ENCODE measurements around the gene RSPO4.

Gene RSPO4

GRCh38 chr20:967796-968742 is 34.0 kb downstream of the RSPO4 start:
- DNase-seq: peak; percentile 44 to 46
- TF ChIP-seq POLR2A (IDR thresholded peaks at IDR 0.05; ENCODE audit: low read length) (no peak), GATA1 (IDR thresholded peaks at IDR 0.05; ENCODE audit: low read depth, low read length) (no peak)

- TF ChIP-seq GATA1 (IDR thresholded peaks at IDR 0.05; ENCODE audit: low read depth, low read length): no peak
- TF ChIP-seq POLR2A (IDR thresholded peaks at IDR 0.05; ENCODE audit: low read length): no peak
- no peak for DNase-seq
These were observed 36.2 kb downstream of the RSPO4 start for GRCh38 chr20:965956-966355.

DNA sequence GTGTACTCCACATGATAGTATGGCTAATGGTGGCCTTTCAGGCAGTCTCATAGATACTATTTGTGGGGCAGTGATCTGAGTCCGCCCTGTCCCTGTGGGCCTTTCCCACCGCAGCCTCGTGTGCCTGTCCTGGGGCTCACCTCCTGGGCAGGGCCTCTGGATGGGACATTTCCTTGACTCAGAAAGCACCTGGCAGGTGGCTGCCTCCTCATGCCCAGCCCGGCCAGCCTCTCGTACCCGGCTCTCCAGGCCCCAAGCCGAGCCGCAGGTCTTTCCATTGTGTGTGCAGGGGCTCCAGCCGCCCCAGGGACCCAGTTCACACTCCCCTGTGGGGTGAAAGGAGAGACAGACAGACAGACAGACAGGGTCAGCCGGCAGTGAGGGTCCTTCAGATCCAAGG is 38.3 kb downstream of the RSPO4 start:
- no peak for DNase-seq
- TF ChIP-seq POLR2A (IDR thresholded peaks at IDR 0.05; ENCODE audit: low read length) (no peak), GATA1 (IDR thresholded peaks at IDR 0.05; ENCODE audit: low read depth, low read length) (no peak)

GRCh38 chr20:962683-963082 is 39.4 kb downstream of the RSPO4 start:
- TF ChIP-seq POLR2A (IDR thresholded peaks at IDR 0.05; ENCODE audit: low read length) (no peak), GATA1 (IDR thresholded peaks at IDR 0.05; ENCODE audit: low read depth, low read length) (no peak)
- no peak for DNase-seq

DNA sequence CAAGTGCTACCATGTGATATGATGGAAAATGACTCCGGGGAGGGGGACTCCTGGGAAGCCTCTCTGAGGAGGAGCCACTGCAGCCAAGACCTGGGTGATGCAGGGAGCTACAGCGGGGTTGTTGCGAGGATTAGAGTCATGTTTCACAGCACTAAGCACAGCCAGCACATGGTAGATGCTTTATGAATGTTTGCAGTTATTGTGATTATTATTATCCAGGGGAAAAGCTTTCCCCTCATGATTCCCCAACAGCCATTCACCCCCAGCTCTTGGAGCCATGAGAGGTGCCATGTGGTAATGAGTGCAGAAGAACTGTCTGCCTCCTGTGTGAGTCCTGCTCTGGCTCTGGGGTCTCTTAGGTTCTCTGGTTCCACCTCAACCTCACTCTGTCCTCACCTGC is 39.9 kb downstream of the RSPO4 start:
- no peak for DNase-seq

DNA sequence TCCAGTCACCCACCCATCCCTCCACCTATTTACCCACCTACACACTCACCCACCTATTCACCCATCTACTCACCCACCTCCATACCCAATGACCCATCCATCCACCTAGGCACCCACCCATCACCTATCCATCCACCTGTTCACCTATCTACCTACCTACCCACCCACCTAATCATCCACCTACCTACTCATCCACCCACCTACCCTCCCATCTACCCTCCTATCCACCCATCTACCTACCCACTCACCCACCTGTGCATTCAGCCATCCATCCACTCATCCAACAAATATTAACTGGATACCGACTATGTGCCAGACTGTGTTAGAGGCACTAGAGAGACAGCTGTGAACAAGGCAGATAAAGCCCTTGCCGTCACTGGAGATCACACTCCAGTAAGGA is 40.3 kb downstream of the RSPO4 start:
- DNase-seq: no peak
- TF ChIP-seq POLR2A (IDR thresholded peaks at IDR 0.05; ENCODE audit: low read length): no peak
- no peak for TF ChIP-seq GATA1 (IDR thresholded peaks at IDR 0.05; ENCODE audit: low read depth, low read length)

More for the DNA sequence above, 39.9 kb downstream of the RSPO4 start:
- TF ChIP-seq GATA1 (IDR thresholded peaks at IDR 0.05; ENCODE audit: low read depth, low read length): no peak
- TF ChIP-seq POLR2A (IDR thresholded peaks at IDR 0.05; ENCODE audit: low read length): no peak

GRCh38 chr20:959996-960615 is 42.0 kb downstream of the RSPO4 start:
- DNase-seq: no peak
- no peak for TF ChIP-seq GATA1 (IDR thresholded peaks at IDR 0.05; ENCODE audit: low read depth, low read length)
- no peak for TF ChIP-seq POLR2A (IDR thresholded peaks at IDR 0.05; ENCODE audit: low read length)

DNA sequence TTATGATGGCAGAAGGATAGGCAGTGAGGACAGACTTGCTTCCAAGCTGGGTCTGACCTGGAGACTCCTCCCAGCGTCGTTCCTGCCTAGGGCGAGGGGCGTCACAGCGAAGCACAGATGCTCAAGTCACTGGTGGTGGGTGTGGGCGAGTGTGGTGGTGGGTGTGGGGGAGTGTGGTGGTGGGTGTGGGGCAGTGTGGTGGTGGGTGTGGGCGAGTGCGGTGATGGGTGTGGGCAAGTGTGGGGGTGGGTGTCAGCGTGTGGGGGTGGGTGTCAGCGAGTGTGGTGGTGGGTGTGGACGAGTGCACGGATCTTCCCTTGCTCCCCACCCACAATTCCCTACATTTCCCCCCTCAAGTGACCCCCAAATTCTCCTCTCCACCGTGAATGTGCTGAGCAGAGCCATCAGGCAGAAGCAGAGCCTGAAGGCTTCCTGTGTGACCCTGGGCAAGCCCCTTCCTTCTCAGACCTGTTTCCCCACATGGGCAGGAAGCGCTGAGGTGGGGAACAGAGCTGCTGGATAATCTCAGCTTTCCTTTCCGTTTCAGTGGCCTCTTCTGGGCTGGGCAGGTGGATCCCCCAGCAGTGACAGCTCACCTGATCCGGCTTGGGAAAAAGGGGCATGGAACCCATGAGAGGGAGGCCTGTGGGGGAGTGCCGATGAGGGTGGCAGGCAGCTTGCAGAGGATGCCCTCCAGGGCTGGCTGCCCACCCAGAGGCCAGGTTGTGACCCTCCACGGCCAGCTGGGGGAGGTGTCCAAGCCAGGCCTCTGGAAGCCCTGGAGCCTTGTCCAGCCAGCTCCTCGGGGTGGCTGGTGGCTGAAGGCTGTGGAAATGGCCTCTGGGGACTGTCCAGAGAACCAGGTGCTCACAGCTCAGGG is 42.9 kb downstream of the RSPO4 start:
- DNase-seq: no peak
- TF ChIP-seq POLR2A (IDR thresholded peaks at IDR 0.05; ENCODE audit: low read length) (no peak), GATA1 (IDR thresholded peaks at IDR 0.05; ENCODE audit: low read depth, low read length) (no peak)

- no peak for DNase-seq
- TF ChIP-seq GATA1 (IDR thresholded peaks at IDR 0.05; ENCODE audit: low read depth, low read length) (no peak), POLR2A (IDR thresholded peaks at IDR 0.05; ENCODE audit: low read length) (no peak)
These were observed 44.6 kb downstream of the RSPO4 start for GRCh38 chr20:957544-957943.

DNA sequence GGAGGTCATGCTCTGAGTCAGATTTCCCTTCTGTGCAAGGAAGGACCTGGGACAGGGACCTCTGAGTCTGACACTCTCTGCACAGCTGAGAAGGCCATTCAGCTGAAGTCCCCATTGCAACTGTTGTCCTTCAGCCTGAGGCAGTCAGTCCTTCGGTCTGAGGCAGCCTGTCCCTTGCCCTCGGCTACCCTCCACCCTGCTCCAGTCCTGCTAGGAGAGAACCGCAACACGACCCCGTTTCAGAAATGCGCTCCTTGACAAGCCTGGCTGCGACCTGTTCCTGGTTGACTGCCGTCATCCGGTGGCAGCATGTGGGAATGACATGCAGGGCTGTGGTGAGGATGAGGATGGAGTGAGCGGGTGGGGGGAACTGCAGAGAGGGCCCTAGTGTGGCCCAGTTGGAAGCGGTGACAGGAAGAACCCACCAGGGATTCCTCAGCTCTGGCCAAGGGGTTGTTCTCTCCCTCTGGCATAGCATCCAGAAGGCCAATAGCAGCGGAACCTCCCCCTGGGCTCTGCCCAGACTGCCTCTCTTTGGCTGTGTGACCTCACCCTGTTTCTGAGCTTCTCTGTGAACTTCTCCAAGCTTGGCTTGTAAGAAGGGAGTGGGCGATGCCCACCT is 45.7 kb downstream of the RSPO4 start:
- TF ChIP-seq GATA1 (IDR thresholded peaks at IDR 0.05; ENCODE audit: low read depth, low read length): no peak
- TF ChIP-seq POLR2A (IDR thresholded peaks at IDR 0.05; ENCODE audit: low read length): no peak
- DNase-seq: peak; percentile 70 to 85

GRCh38 chr20:955656-956055 is 46.5 kb downstream of the RSPO4 start:
- DNase-seq: no peak
- no peak for TF ChIP-seq GATA1 (IDR thresholded peaks at IDR 0.05; ENCODE audit: low read depth, low read length)
- no peak for TF ChIP-seq POLR2A (IDR thresholded peaks at IDR 0.05; ENCODE audit: low read length)

DNA sequence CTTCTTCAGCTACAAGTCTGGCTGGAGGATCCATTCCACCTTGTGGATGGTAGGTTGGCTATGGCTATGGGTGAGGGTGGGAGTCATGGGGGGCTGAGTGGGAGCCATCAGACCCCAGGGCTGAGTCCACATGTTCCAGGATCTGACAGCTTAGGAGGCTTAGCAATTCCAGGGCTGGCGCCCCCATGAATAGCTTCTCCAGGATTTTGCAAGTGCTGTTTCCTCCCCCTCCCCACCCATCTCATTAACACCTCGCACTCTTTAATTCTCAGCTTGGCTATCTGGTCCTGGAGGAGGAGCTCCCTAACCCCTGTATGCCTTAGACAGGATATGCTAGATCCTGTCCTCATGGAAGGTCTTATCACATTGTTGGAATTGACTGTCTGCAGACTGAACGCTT is 47.0 kb downstream of the RSPO4 start:
- no peak for TF ChIP-seq POLR2A (IDR thresholded peaks at IDR 0.05; ENCODE audit: low read length)
- TF ChIP-seq GATA1 (IDR thresholded peaks at IDR 0.05; ENCODE audit: low read depth, low read length): no peak
- DNase-seq: no peak

- TF ChIP-seq GATA1 (IDR thresholded peaks at IDR 0.05; ENCODE audit: low read depth, low read length): no peak
- TF ChIP-seq POLR2A (IDR thresholded peaks at IDR 0.05; ENCODE audit: low read length): no peak
- DNase-seq: peak in 1 of 2 experiments; percentile 15
These were observed 48.4 kb downstream of the RSPO4 start for GRCh38 chr20:953742-954141.
